ENCODE data around the gene BMPR2.
"Not testable (repeated sequence)": the region's sequence is repeated elsewhere in the genome, so short reads cannot be mapped to it uniquely, and the experiment has no call there.

BMPR2 gene

DNA sequence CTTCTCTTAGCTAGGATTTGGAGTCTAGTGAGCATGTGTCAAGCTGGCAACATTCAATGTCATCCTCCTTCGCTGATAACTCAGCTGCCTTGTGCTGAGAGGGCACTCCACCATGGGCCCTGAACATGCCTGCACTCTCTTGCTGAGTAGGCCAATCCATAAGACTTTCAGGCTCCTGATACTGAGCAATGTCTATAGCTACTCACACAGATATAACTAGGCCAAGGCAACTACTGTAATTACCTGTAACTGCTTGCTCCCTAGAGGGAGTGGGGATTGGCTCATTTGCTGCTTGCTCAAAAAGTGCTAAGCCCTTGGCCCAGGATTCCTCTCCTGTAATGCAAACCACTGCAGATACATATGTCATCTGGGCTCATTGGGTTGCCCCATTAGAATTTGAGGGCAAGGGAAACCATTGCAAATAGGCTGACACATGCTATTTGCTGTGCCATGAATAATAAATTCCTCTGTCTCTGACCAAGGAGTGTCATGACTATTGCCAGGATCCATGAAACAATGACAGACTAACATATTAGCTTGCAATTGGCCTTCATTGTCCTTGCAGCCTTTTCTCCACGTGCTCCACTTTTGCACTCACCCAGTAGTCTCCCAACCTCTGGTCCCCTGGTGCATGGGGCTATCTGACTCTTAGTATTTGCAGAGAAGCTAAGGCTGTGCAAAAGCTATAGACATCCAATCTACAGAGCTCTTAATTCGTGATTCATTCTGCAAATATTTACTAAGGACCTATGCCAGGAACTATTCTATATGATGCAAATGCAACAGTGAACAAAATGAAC lies 36.9 kb upstream of the BMPR2 start:
- peak; percentile 59 for DNase-seq
- Histone ChIP-seq H3K4me3 (ENCODE audit: low read depth, low read length) (no peak overlapping the region), H3K27ac (no peak overlapping the region), H3K27me3 (replicated peaks) (no peaks in the 10 kb centered on the region), H3K36me3 (replicated peaks) (no peaks in the 10 kb centered on the region)
- in situ Hi-C loops (cut with HindIII; ENCODE audit: low pct_ligation_motif_present, low sequenced_read_pairs): no loop called here
- TF ChIP-seq, protein P1, sequence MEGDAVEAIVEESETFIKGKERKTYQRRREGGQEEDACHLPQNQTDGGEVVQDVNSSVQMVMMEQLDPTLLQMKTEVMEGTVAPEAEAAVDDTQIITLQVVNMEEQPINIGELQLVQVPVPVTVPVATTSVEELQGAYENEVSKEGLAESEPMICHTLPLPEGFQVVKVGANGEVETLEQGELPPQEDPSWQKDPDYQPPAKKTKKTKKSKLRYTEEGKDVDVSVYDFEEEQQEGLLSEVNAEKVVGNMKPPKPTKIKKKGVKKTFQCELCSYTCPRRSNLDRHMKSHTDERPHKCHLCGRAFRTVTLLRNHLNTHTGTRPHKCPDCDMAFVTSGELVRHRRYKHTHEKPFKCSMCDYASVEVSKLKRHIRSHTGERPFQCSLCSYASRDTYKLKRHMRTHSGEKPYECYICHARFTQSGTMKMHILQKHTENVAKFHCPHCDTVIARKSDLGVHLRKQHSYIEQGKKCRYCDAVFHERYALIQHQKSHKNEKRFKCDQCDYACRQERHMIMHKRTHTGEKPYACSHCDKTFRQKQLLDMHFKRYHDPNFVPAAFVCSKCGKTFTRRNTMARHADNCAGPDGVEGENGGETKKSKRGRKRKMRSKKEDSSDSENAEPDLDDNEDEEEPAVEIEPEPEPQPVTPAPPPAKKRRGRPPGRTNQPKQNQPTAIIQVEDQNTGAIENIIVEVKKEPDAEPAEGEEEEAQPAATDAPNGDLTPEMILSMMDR (IDR thresholded peaks at IDR 0.05; ENCODE audit: low read depth, low read length, missing control alignments): no peak

DNA sequence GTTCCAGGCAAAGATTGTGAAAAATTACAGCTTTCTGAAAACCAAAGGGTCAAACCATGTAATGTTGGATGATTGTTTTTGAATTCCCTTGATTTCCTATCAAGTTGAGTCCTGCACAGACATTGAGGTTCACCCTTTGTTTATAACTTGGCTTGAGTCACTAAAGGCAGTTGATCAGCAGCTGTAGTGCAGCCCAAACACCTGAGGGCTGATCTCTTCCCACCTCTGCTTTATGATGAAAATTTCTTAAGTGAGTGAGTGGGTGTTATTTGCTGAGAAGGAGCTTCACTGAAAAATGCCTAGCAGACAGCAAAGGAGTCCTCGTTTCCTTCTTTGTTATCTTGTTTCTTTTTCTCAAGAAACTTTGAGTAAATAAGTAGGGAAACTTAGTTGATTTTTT lies 31.9 kb upstream of the BMPR2 start:
- Histone ChIP-seq H3K27me3 (replicated peaks) (no peaks in the 10 kb centered on the region), H3K27ac (no peak overlapping the region), H3K4me3 (ENCODE audit: low read depth, low read length) (no peak overlapping the region), H3K36me3 (replicated peaks) (no peaks in the 10 kb centered on the region)
- in situ Hi-C loops (cut with HindIII; ENCODE audit: low pct_ligation_motif_present, low sequenced_read_pairs): no loop called here
- TF ChIP-seq, protein P1 (IDR thresholded peaks at IDR 0.05; ENCODE audit: low read depth, low read length, missing control alignments): no peak
- DNase-seq: no peak

DNA sequence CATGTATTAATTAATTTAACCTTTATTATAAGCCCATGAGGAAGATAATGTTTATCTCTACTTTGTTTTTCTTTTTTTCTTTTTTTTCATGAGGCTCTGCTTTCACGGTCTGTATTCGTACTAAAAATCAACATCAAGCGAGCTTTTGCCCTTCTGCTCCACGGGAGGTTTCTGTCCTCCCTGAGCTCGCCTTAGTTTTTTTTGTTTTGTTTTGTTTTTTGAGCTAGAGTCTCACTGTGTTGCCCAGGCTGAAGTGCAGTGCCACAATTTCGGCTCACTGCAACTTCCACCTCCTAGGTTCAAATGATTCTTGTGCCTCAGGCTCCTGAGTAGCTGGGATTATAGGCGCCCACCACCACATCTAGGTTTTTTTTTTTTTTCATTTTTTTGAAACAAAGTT lies 29.9 kb upstream of the BMPR2 start:
- H3K36me3 ChIP-seq (replicated peaks): no peaks in the 10 kb centered on the region
- DNase-seq: no peak
- in situ Hi-C loops (cut with HindIII; ENCODE audit: low pct_ligation_motif_present, low sequenced_read_pairs): no loop called here
- H3K4me3 ChIP-seq (ENCODE audit: low read depth, low read length): no peak overlapping the region
- no peak overlapping the region for H3K27ac ChIP-seq
- no peaks in the 10 kb centered on the region for H3K27me3 ChIP-seq (replicated peaks)
- TF ChIP-seq, protein P1 (IDR thresholded peaks at IDR 0.05; ENCODE audit: low read depth, low read length, missing control alignments): no peak

DNA sequence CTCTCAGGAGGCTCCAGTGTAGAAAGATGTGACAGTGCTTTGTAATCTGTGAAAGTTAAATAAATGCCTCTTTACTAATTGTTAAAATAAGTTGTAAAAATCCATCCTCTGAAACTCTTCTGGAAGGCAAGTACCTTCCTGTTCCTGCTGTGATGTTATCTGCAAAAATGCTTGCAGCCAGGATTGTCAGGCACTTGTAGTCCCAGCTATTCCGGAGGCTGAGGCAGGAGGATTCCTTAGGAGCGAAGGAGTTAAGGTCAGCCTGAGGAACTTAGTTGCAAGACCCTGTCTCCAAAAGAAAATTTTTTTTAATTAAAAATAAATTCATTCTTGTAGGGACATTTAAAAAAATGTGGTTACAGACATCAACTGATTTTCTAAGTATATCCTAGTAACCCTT lies 22.7 kb upstream of the BMPR2 start:
- Histone ChIP-seq H3K4me3 (ENCODE audit: low read depth, low read length) (no peak overlapping the region), H3K36me3 (replicated peaks) (no peaks in the 10 kb centered on the region), H3K27ac (no peak overlapping the region), H3K27me3 (replicated peaks) (no peaks in the 10 kb centered on the region)
- TF ChIP-seq, protein P1 (IDR thresholded peaks at IDR 0.05; ENCODE audit: low read depth, low read length, missing control alignments): no peak
- DNase-seq: no peak
- in situ Hi-C loops (cut with HindIII; ENCODE audit: low pct_ligation_motif_present, low sequenced_read_pairs): no loop called here

DNA sequence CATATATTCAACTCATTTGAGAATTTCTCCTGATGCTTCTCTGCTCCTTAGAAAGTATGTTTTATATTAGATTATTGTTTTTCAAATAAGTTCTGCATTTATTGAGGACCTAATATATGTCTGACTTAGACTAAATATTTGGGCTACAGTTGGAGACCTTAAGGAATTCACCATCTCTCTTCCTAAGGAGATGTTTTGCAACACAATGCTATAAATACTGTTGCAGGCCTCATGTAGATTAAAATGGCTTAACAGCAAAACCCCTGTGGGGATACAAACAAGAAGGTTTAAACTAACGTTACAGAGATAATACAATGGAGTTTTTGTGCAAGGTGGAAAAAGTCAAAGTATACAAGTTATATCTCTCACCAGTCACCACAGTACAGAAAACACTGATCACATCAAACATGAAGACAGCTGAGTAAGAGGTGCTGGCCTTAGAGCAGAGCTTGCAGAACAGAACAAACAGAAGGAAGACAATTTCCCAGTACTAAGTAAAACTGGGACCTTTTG lies 20.1 kb upstream of the BMPR2 start:
- no peaks in the 10 kb centered on the region for H3K36me3 ChIP-seq (replicated peaks)
- in situ Hi-C loops (cut with HindIII; ENCODE audit: low pct_ligation_motif_present, low sequenced_read_pairs): no loop called here
- H3K4me3 ChIP-seq (ENCODE audit: low read depth, low read length): no peak overlapping the region
- no peak overlapping the region for H3K27ac ChIP-seq
- TF ChIP-seq, protein P1 (IDR thresholded peaks at IDR 0.05; ENCODE audit: low read depth, low read length, missing control alignments): no peak
- no peaks in the 10 kb centered on the region for H3K27me3 ChIP-seq (replicated peaks)
- DNase-seq: no peak

DNA sequence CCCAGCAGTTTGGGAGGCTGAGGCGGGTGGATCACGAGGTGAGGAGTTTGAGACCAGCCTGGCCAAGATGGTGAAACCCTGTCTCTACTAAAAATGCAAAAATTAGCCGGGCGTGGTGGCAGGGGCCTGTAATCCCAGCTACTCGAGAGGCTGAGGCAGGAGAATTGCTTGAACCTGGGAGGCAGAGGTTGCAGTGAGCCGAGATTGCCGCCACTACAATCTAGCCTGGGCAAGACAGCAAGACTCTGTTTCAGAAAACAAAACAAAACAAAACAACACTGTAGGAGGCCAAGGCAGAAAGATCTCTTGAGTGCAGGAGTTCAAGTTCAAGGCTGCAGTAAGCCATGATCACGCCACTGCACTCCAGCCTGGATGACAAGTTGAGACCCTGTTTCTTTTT lies 17.2 kb upstream of the BMPR2 start:
- H3K36me3 ChIP-seq (replicated peaks); H3K27ac ChIP-seq; DNase-seq; H3K4me3 ChIP-seq (ENCODE audit: low read depth, low read length); H3K27me3 ChIP-seq (replicated peaks); in situ Hi-C loops (cut with HindIII; ENCODE audit: low pct_ligation_motif_present, low sequenced_read_pairs): not testable (repeated sequence)
